WTC11 (cell line): Measurements from ENCODE around the gene ANKRD24. TPM values are rescaled to one million over a fixed set of nuclear protein-coding genes. Genes with fewer than 3 reads are reported as not detected.

ENCODE experiments used
- ATAC-seq: fragments of 200-7000 bp; cut with Tn5 transposase; 2 replicates; pipeline ENCODE4 v1.10.0; 2021; ENCODE audit warnings: mild to moderate bottlenecking, moderate library complexity
- CTCF ChIA-PET: fragments of 300-600 bp; sonication (Branson Sonifier 250); formaldehyde crosslinking; loops from one replicate; lab custom pipeline; 2021; ENCODE audit warnings: antibody characterized with exemption; lab: Charles Lee
- POLR2A ChIA-PET: fragments of 350-600 bp; sonication (Branson Sonifier 250); formaldehyde crosslinking; loops from one replicate; lab custom pipeline; 2021; ENCODE audit warnings: antibody characterized with exemption; lab: Charles Lee
- DNase-seq: peaks from one replicate; pipeline ENCODE4 v3.0.0; 2021; ENCODE audit warnings: low spot score
- H3K27ac Mint-ChIP-seq: 2 replicates; pipeline ENCODE4 v1.8.0; 2021; ENCODE audit warnings: mixed read lengths
- H3K27me3 Mint-ChIP-seq: 2 replicates; pipeline ENCODE4 v1.8.0; 2021; ENCODE audit warnings: low read depth, mild to moderate bottlenecking, moderate library complexity, mixed read lengths
- H3K36me3 Mint-ChIP-seq: 2 replicates; pipeline ENCODE4 v1.8.0; 2021; ENCODE audit warnings: mixed read lengths
- H3K4me1 Mint-ChIP-seq: 2 replicates; pipeline ENCODE4 v1.8.0; 2022; ENCODE audit warnings: mixed read lengths
- H3K4me3 Mint-ChIP-seq: 2 replicates; pipeline ENCODE4 v1.8.0; 2021; ENCODE audit warnings: mild to moderate bottlenecking, moderate library complexity, mixed read lengths
- H3K9me3 Mint-ChIP-seq: 2 replicates; pipeline ENCODE4 v1.8.0; 2021; ENCODE audit warnings: mixed read lengths
- AFF4 ChIP-seq: sonication (generic); formaldehyde crosslinking; IDR thresholded peaks from 2 replicates; pipeline ENCODE4 v1.8.1; 2023; ENCODE audit warnings: mild to moderate bottlenecking, missing genetic modification reagents, borderline replicate concordance
- ATF6 ChIP-seq: sonication (generic); formaldehyde crosslinking; IDR thresholded peaks from 2 replicates; pipeline ENCODE4 v1.8.1; 2023; ENCODE audit warnings: mild to moderate bottlenecking, missing genetic modification reagents
- CBFB ChIP-seq: sonication (generic); formaldehyde crosslinking; IDR thresholded peaks from 2 replicates; pipeline ENCODE4 v1.8.1; 2022; ENCODE audit warnings: mild to moderate bottlenecking, low read depth, missing genetic modification reagents
- CDX4 ChIP-seq: fragments of 250-450 bp; sonication (Bioruptor Pico); IDR thresholded peaks from 2 replicates; pipeline ENCODE4 v1.9.0; 2021; ENCODE audit warnings: moderate library complexity, mild to moderate bottlenecking, inconsistent platforms, borderline replicate concordance
- CREB1 ChIP-seq: sonication (generic); formaldehyde crosslinking; IDR thresholded peaks from 2 replicates; pipeline ENCODE4 v1.8.0; 2023; ENCODE audit warnings: mild to moderate bottlenecking, missing genetic modification reagents
- EMX1 ChIP-seq: fragments of 250-450 bp; sonication (Bioruptor Pico); IDR thresholded peaks from 2 replicates; pipeline ENCODE4 v1.8.0; 2021; ENCODE audit warnings: mild to moderate bottlenecking
- HMGXB4 ChIP-seq: sonication (generic); formaldehyde crosslinking; IDR thresholded peaks from 2 replicates; pipeline ENCODE4 v1.8.1; 2023; ENCODE audit warnings: mild to moderate bottlenecking, moderate library complexity, missing genetic modification reagents
- MLX ChIP-seq: sonication (generic); formaldehyde crosslinking; IDR thresholded peaks from 2 replicates; pipeline ENCODE4 v1.8.1; 2023; ENCODE audit warnings: mild to moderate bottlenecking, missing genetic modification reagents, moderate library complexity
- MXD4 ChIP-seq: fragments of 250-450 bp; sonication (Bioruptor Pico); IDR thresholded peaks from 2 replicates; pipeline ENCODE4 v1.8.0; 2021; ENCODE audit warnings: mild to moderate bottlenecking, moderate library complexity, borderline replicate concordance
- NFATC4 ChIP-seq: fragments of 250-450 bp; sonication (Bioruptor Pico); IDR thresholded peaks from 2 replicates; pipeline ENCODE4 v1.9.0; 2021; ENCODE audit warnings: mild to moderate bottlenecking
- NFE2L1 ChIP-seq: sonication (generic); formaldehyde crosslinking; IDR thresholded peaks from 2 replicates; pipeline ENCODE4 v1.8.1; 2023; ENCODE audit warnings: missing genetic modification reagents
- NR3C1 ChIP-seq: sonication (generic); formaldehyde crosslinking; conservative IDR thresholded peaks from 2 replicates; pipeline ENCODE4 v1.8.1; 2023; ENCODE audit warnings: low read depth, mild to moderate bottlenecking, missing genetic modification reagents
- PRDM15 ChIP-seq: sonication (generic); formaldehyde crosslinking; IDR thresholded peaks from 2 replicates; pipeline ENCODE4 v1.8.0; 2022; ENCODE audit warnings: missing genetic modification reagents
- SMAD3 ChIP-seq: sonication (generic); formaldehyde crosslinking; IDR thresholded peaks from 2 replicates; pipeline ENCODE4 v1.8.0; 2022; ENCODE audit warnings: missing genetic modification reagents, mild to moderate bottlenecking, borderline replicate concordance
- SMAD4 ChIP-seq: sonication (generic); formaldehyde crosslinking; IDR thresholded peaks from 2 replicates; pipeline ENCODE4 v1.8.0; 2022; ENCODE audit warnings: mild to moderate bottlenecking, missing genetic modification reagents
- TEAD1 ChIP-seq: sonication (generic); formaldehyde crosslinking; IDR thresholded peaks from 2 replicates; pipeline ENCODE4 v1.8.0; 2022; ENCODE audit warnings: mild to moderate bottlenecking, missing genetic modification reagents
- ZNF232 ChIP-seq: sonication (generic); formaldehyde crosslinking; IDR thresholded peaks from 2 replicates; pipeline ENCODE4 v1.8.0; 2022; ENCODE audit warnings: mild to moderate bottlenecking, missing genetic modification reagents
- ZNF416 ChIP-seq: fragments of 250-450 bp; sonication (Bioruptor Pico); IDR thresholded peaks from 2 replicates; pipeline ENCODE4 v1.9.0; 2021; ENCODE audit warnings: mild to moderate bottlenecking, inconsistent platforms
- total RNA-seq: library from RNA; stranded (reverse); gene quantifications from 3 replicates; pipeline ENCODE4 v1.2.3, GENCODE V29; 2021

Gene ANKRD24
- total RNA-seq, 1 experiment from 2014 or later = 11.3 TPM

GRCh38 chr19:4175669-4175931, 6.9 kb upstream of the ANKRD24 start:
- no peak for ATAC-seq
- CTCF ChIA-PET = interaction anchor here (1.2 kb wide), 1 partner anchor 11 kb away, joined by 4 read pairs; no protein-coding TSS in a partner anchor
- Mint-ChIP-seq H3K36me3 (no peaks in the 10 kb centered on the region; the same call in 1 of the 2 replicates), H3K4me1 (peaks cover 2% of the 10 kb centered on the region; the same call in 1 of the 2 replicates), H3K9me3 (no peaks in the 10 kb centered on the region), H3K27me3 (peaks cover 12% of the 10 kb centered on the region), H3K4me3 (no peak overlapping the region), H3K27ac (no peak overlapping the region)
- POLR2A ChIA-PET = no interaction called here
- no peak for DNase-seq
- TF ChIP-seq TEAD1 (CRISPR knock-in tag) (no peak), NR3C1 (CRISPR knock-in tag) (no peak), NFATC4 (CRISPR knock-in tag) (no peak), MXD4 (CRISPR knock-in tag) (no peak), HMGXB4 (CRISPR knock-in tag) (no peak), ATF6 (no peak), PRDM15 (CRISPR knock-in tag) (no peak), ZNF416 (CRISPR knock-in tag) (no peak), EMX1 (CRISPR knock-in tag) (no peak), SMAD4 (no peak), CREB1 (CRISPR knock-in tag) (no peak), AFF4 (CRISPR knock-in tag) (no peak), CBFB (CRISPR knock-in tag) (no peak), NFE2L1 (no peak), MLX (CRISPR knock-in tag) (no peak), SMAD3 (CRISPR knock-in tag) (no peak), CDX4 (no peak), ZNF232 (CRISPR knock-in tag) (no peak)
